Rectal smooth muscle tissue (tissue), 1 donor: Measurements from ENCODE around the gene IL37.

Experiments
- H3K27ac ChIP-seq: one replicate; pipeline ENCODE4 v1.7.0; 2013; ENCODE audit warnings: low read depth, low read length, inconsistent platforms
- H3K27me3 ChIP-seq: one replicate; pipeline ENCODE4 v1.7.0; 2013; ENCODE audit warnings: low read length; ENCODE audit not compliant: control insufficient read depth, insufficient read depth
- H3K36me3 ChIP-seq: one replicate; pipeline ENCODE4 v1.7.0; 2013; ENCODE audit warnings: low read length; ENCODE audit not compliant: control insufficient read depth, insufficient read depth
- H3K4me1 ChIP-seq: one replicate; pipeline ENCODE4 v1.7.0; 2013; ENCODE audit warnings: low read length; ENCODE audit not compliant: control insufficient read depth, insufficient read depth
- H3K4me3 ChIP-seq: one replicate; pipeline ENCODE4 v1.7.0; 2013; ENCODE audit warnings: low read length
- H3K9ac ChIP-seq: one replicate; pipeline ENCODE4 v1.7.0; 2013; ENCODE audit warnings: low read length

Gene IL37

DNA sequence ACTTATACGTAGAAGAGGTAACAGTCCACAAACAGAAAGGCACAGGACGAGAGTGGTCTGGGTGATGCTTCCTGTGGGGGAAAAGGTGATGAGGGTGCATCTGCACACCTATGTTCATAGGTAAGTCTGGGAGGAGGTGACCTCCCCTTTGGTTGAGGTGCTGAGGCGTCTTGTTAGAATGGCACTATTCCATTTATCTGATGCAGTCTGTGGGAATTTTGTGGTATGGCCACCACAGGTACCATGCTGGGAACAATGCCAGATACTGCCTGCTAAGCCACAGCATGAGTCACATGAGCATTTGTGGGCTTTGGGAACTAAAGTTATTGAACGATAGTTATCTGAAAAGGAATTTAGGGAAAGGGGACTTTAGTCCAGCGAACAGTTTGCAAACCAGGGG, 27.9 kb downstream of the IL37 start:
- no peak overlapping the region for H3K4me3 ChIP-seq
- H3K36me3 ChIP-seq, result no peaks in the 10 kb centered on the region
- no peak overlapping the region for H3K9ac ChIP-seq
- H3K27me3 ChIP-seq, result no peaks in the 10 kb centered on the region
- no peak overlapping the region for H3K27ac ChIP-seq
- peaks cover 5% of the 10 kb centered on the region for H3K4me1 ChIP-seq

DNA sequence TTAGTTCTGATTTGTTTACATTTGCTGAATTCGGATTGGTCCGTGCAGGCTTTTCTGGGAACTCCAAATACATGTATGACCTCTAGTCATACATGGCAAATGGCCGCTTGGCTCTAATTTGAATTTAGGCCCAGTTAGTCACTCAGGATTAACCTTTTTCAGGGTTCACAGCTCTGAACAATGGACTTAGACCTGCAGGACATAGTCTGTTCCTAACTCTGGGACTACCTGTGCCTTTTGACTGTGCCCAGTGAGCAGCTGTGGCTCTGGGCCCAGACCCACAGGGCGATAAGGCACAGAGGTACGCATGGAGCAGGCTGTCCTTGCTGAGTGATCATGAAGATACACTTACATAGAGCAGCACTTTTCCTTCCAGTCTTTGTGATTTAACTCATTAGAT, 28.5 kb downstream of the IL37 start:
- Histone ChIP-seq H3K36me3 (no peaks in the 10 kb centered on the region), H3K27ac (no peak overlapping the region), H3K4me1 (peaks cover 5% of the 10 kb centered on the region), H3K4me3 (no peak overlapping the region), H3K27me3 (no peaks in the 10 kb centered on the region), H3K9ac (no peak overlapping the region)

DNA sequence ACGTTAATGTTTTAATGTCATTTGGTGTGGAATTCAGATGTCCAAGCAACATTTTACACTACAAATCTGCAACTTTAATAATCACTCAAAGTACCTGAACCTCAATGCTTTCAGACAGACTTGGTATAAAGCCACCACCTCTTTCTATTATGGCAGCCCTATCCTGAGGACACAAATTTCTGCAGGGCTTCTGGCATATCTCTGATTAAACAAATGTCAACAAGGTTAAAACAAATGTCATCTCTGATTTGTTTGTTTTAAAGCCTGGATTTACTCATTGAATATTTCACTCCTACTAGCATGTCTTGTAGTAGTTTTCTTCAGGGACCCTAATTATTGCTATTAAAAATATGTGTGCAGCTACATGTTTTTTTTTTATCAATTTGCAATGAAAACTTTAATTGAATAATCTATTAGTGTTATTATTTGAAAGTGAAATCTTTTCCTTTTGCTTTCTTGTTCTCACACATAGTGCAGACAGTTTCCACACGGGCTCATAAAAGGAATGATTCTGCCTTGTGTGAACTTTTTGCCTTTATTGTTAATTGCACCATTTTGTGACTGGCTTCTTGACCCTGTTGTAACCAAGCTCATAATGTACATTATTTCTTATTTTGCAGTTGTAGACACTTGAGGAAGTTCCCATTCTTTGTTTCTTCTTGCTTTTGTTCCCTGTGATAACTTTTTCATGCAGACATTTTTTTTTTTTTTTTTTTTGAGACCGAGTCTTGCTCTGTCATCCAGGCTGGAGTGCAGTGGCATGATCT, 30.1 kb downstream of the IL37 start:
- Histone ChIP-seq H3K27me3 (no peaks in the 10 kb centered on the region), H3K9ac (no peak overlapping the region), H3K4me3 (no peak overlapping the region), H3K36me3 (no peaks in the 10 kb centered on the region), H3K27ac (no peak overlapping the region), H3K4me1 (peaks cover 5% of the 10 kb centered on the region)

DNA sequence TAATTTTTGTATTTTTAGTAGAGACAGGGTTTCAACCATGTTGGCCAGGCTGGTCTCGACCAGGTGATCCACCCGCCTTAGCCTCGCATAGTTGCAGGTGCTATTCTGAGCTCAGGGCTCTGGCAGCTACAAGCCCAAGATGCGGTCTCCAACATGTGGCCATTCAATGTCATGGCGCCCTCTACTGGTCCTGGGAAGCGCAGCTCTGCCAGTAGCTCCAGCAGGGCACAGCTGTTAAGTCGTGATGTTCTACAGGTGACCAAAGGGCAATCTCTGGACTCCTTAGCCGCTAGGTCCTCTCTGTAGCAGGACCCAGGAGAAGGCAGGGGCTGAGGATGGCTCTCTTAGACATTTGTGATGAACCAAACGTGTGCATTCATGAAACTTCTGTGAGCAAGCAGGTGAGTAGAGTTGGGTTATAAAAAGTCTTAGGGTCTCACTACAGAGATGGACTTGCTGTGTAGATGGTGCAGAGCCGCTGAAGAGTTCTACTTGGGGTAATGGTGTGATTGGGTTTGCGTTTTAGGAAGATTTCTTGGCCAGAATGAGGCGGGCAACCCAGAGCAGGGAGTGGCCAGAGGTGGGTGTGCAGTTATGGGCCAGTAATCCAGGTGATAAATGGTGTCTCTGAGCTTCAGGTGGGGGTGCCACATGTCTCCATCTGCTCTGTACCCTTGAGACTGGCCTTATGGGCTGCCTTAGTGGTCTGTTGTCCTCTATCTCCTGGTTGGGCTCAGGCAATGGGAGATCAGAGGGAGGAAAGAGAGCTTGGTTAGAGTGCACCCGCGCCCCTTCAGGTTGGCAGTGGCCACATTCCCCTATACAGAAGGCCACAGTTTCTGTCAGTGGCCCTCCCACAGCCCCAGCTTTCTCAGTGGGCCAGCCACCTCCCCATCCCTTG, 31.0 kb downstream of the IL37 start:
- H3K27me3 ChIP-seq, result no peaks in the 10 kb centered on the region
- no peak overlapping the region for H3K4me3 ChIP-seq
- H3K9ac ChIP-seq, result no peak overlapping the region
- peaks cover 5% of the 10 kb centered on the region for H3K4me1 ChIP-seq
- no peak overlapping the region for H3K27ac ChIP-seq
- no peaks in the 10 kb centered on the region for H3K36me3 ChIP-seq

DNA sequence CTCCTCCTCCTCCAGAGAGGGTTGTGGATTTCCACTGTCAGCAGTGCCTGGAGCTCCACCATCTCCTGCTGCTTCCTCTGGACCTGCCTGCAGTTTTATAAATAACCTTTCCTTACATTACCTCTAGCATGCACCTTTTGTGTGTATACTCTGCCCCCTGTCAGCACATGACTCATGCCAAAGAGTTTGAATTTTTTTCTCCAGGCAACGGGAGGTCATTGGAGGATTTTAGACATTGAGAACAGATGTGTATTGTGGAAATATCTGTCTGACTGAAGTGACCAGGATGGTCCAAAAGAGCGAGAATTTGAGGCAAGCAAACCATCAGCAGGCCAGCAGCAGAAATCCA, 31.7 kb downstream of the IL37 start:
- Histone ChIP-seq H3K4me3 (no peak overlapping the region), H3K4me1 (peaks cover 5% of the 10 kb centered on the region), H3K27me3 (no peaks in the 10 kb centered on the region), H3K36me3 (no peaks in the 10 kb centered on the region), H3K9ac (no peak overlapping the region), H3K27ac (no peak overlapping the region)

DNA sequence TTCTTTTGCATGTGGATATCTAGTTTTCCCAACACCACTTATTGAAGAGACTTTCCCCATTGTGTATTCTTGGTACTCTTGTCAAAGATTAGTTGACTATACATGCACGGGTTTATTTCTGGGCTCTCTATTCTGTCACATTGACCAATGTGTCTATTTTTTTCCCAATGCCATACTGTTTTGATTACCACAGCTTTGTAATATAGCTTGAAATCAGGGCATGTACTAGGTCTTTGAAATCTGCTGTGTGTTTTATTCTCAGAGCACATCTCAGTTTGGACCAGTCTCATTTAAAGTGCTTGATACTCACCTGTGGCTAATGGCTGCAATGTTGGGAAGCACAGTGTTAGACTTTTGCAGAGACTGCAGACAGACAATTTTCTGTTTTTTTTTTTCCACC, 34.0 kb downstream of the IL37 start:
- H3K27ac ChIP-seq, result no peak overlapping the region
- no peak overlapping the region for H3K4me3 ChIP-seq
- H3K27me3 ChIP-seq, result no peaks in the 10 kb centered on the region
- no peak overlapping the region for H3K9ac ChIP-seq
- peaks cover 5% of the 10 kb centered on the region for H3K4me1 ChIP-seq
- no peaks in the 10 kb centered on the region for H3K36me3 ChIP-seq

DNA sequence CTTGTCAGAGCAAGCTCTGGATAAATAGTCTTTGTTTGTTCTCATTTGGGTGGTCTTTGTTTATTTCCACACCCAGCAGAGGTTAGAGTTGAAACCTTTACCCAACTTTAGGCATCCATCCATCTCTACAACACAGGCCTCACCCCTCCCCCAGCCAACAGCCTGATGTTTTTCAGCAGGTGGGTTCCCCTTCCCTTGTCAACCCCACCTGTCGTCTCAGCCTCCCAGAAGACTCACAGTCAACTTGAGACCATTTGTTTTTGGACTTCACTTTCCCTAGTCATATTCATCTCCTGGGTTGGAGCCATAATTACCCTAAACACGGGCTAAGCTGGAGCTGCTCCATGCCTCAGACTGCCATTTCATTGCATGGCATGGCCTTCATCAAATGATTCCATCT, 35.1 kb downstream of the IL37 start:
- Histone ChIP-seq H3K4me3 (no peak overlapping the region), H3K36me3 (no peaks in the 10 kb centered on the region), H3K27me3 (no peaks in the 10 kb centered on the region), H3K27ac (no peak overlapping the region), H3K4me1 (peaks cover 2% of the 10 kb centered on the region), H3K9ac (no peak overlapping the region)

DNA sequence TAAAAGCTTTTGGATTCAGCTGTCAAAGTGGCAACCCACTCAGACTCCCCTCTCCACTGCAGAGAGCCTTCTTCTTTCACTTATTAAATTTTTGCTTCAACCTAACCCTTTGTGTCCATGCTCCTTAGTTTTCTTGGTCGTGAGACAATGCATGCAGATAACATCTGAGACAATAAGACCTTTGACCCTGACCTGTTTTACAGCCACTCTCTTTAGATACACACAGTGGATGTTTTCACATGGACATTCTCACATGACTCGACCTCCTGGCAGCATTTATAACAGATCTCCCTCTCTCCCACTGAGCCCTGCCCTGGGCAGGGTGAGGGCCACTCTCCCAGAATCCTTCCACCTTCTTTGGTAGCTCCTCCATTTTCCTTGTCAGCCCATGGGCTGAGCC, 36.4 kb downstream of the IL37 start:
- no peak overlapping the region for H3K27ac ChIP-seq
- H3K4me3 ChIP-seq, result no peak overlapping the region
- H3K4me1 ChIP-seq, result no peaks in the 10 kb centered on the region
- no peak overlapping the region for H3K9ac ChIP-seq
- no peaks in the 10 kb centered on the region for H3K27me3 ChIP-seq
- H3K36me3 ChIP-seq, result no peaks in the 10 kb centered on the region

DNA sequence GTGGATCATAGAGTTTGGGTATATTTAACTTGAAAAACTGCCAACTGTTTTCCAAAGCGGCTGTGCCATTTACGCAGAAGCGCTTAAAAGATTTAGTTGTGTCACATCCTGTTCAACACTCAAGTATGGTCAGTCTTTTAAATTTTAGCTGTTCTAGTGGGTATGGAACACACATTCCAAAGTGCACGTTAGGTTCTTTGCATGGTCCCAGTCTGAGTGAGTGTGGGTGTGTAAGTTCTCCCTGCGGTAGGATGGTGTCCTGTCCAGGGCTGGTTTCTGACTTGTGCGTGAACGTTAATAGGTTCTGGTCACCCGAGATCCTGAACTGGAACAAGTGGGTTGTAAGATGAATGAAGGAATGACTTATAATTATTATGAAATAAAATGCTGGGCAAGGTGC, 38.5 kb downstream of the IL37 start:
- Histone ChIP-seq H3K4me1 (no peaks in the 10 kb centered on the region), H3K27me3 (no peaks in the 10 kb centered on the region), H3K4me3 (no peak overlapping the region), H3K27ac (no peak overlapping the region), H3K9ac (no peak overlapping the region), H3K36me3 (no peaks in the 10 kb centered on the region)

DNA sequence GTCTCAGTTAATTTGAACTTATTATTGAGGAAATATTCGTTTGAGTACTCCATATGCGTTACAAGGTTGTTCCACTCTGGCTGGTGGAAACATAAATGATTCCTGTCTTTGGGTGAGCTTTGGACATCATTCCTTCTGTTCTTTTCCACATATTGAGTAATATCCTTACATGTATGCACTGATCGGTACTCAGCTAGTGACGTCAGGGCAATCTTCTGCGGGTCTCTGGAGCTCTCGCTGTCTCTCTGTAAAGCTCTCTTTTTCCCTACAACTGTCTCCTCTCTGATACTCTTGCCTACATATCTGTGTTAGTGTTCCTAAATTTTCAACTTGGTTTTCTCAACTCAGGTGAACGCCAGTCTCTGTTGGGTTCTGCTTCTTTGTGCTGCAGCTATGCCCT, 43.4 kb downstream of the IL37 start:
- Histone ChIP-seq H3K27ac (no peak overlapping the region), H3K4me1 (no peaks in the 10 kb centered on the region), H3K36me3 (no peaks in the 10 kb centered on the region), H3K27me3 (no peaks in the 10 kb centered on the region), H3K9ac (no peak overlapping the region), H3K4me3 (no peak overlapping the region)

DNA sequence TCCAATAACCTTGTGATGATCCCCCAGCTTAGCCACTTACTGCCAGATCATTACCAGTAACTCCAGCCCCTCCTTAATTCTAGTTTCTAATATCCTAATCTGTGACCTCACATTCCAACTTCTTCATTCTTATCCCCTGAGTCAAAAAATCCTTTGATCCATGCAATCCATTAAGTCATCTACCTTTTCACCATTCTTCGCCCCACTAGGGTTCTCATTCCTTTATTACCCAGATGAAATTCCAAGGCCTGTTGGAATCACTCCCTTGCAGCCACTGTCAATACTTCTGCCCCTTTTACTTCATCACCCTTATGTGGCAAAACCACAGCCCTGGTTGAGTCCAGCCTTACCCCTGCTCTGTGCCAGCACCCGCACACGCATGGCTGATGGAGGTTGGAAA, 46.5 kb downstream of the IL37 start:
- no peak overlapping the region for H3K4me3 ChIP-seq
- H3K36me3 ChIP-seq, result no peaks in the 10 kb centered on the region
- no peak overlapping the region for H3K9ac ChIP-seq
- no peaks in the 10 kb centered on the region for H3K4me1 ChIP-seq
- no peaks in the 10 kb centered on the region for H3K27me3 ChIP-seq
- H3K27ac ChIP-seq, result no peak overlapping the region

DNA sequence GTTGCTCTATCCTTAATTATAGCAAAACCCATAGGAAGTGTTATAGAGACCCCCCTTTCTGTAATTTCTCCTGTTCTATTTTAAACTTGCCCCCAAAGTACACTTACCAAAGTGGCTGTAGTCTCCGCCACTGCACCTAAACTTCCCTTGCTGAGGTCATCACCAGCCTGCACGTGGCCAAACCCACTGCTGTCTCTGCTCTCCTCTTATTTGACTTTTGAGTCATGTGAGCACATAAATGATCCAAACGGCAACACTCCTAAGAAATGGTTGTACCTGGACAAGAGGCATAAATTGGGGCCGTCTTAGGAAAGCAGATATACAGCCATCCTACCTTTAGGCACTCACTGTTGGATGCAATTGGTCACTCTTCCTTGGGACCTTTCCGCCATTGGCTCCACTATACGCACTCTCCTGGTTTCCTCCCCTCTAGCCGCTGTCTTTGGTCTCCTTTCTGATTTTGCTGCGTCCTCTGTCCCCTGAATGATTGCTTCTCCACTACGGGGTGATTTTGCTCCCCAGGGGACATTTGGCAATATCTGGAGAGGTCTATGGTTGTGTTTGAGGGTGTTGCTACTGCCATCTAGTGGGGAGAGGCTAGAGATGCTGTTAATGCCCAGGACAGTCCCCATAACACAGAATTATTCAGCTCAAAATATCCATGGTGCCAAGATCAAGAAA, 47.6 kb downstream of the IL37 start:
- H3K27ac ChIP-seq, result no peak overlapping the region
- no peak overlapping the region for H3K4me3 ChIP-seq
- H3K4me1 ChIP-seq, result no peaks in the 10 kb centered on the region

More for the DNA sequence above, 47.6 kb downstream of the IL37 start:
- Histone ChIP-seq H3K36me3 (no peaks in the 10 kb centered on the region), H3K9ac (no peak overlapping the region), H3K27me3 (no peaks in the 10 kb centered on the region)
